GM12878 (cell line): Measurements from ENCODE around the gene ARHGAP15. TPM values are rescaled to one million over a fixed set of nuclear protein-coding genes. Genes with fewer than 3 reads are reported as not detected.

Source experiments
- ATAC-seq: fragments of 200-7000 bp; cut with Tn5 transposase; 3 replicates; pipeline ENCODE4 v1.9.1; 2020; ENCODE audit warnings: mild to moderate bottlenecking, moderate library complexity
- BruUV-seq: library from RNA; stranded (reverse); fragments of 400-500 nt; replicated peaks from 2 replicates; lab custom pipeline; 2021; lab: Mats Ljungman, UMichigan
- CTCF ChIA-PET: fragments of 300-600 bp; sonication (Branson Sonifier 250); formaldehyde crosslinking; extraction: SDS; loops from one replicate; lab custom pipeline; 2021; ENCODE audit warnings: inconsistent platforms; lab: Yijun Ruan, JAX
- POLR2A ChIA-PET: fragments of 350-600 bp; formaldehyde crosslinking; extraction: SDS; loops from one replicate; lab custom pipeline; 2021; ENCODE audit warnings: inconsistent platforms; lab: Charles Lee
- RAD21 ChIA-PET: fragments of 300-600 bp; sonication (Branson Sonifier 250); formaldehyde crosslinking; loops from one replicate; lab custom pipeline; 2023; ENCODE audit warnings: antibody characterized with exemption; ENCODE audit not compliant: unreplicated experiment; lab: Charles Lee
- SMC1A ChIA-PET: fragments of 300-600 bp; sonication (Branson Sonifier 250); formaldehyde crosslinking; loops from one replicate; lab custom pipeline; 2023; ENCODE audit not compliant: unreplicated experiment, uncharacterized antibody; lab: Charles Lee
- DNase-seq: peaks from one replicate; pipeline ENCODE4 v3.0.0-alpha.2; 2011; ENCODE audit warnings: low read depth, low spot score
- FAIRE-seq: peaks from 3 replicates; lab custom pipeline; 2011; peaks lifted over from hg19 to GRCh38; lab: Jason Lieb, UNC
- H2AFZ ChIP-seq: 2 replicates; pipeline ENCODE4 v1.6.0; 2011; ENCODE audit warnings: low read depth, low read length, control low read depth; ENCODE audit not compliant: control insufficient read depth
- H3K27ac ChIP-seq: 2 replicates; pipeline ENCODE4 v1.5.1; 2011; ENCODE audit warnings: control low read depth; ENCODE audit not compliant: control insufficient read depth, insufficient read depth
- H3K27me3 ChIP-seq, 2 experiments: replicated peaks in 1 of 2; 2 replicates each; pipeline versions ENCODE4 v1.6.0 to v1.6.1; 2011; ENCODE audit warnings: low read length in 1 of 2; ENCODE audit not compliant: control insufficient read depth in 2 of 2, insufficient read depth in 2 of 2
- H3K36me3 ChIP-seq, 2 experiments: 2 replicates each; pipeline ENCODE4 v1.5.1; 2011; ENCODE audit warnings: low read length in 1 of 2; ENCODE audit not compliant: control insufficient read depth in 2 of 2, insufficient read depth in 2 of 2
- H3K4me1 ChIP-seq: 2 replicates; pipeline ENCODE4 v1.6.1; 2011; ENCODE audit warnings: mild to moderate bottlenecking, low read length, moderate library complexity, mixed read lengths; ENCODE audit not compliant: control insufficient read depth, insufficient read depth
- H3K4me2 ChIP-seq: 2 replicates; pipeline ENCODE4 v1.6.0; 2011; ENCODE audit warnings: control low read depth; ENCODE audit not compliant: control insufficient read depth, insufficient read depth
- H3K4me3 ChIP-seq: fragments of 200-600 bp; sonication (generic); 2 replicates; pipeline ENCODE4 v1.5.1; 2016
- H3K79me2 ChIP-seq: 2 replicates; pipeline ENCODE4 v1.6.0; 2011; ENCODE audit warnings: low read length; ENCODE audit not compliant: control insufficient read depth, insufficient read depth
- H3K9ac ChIP-seq: 2 replicates; pipeline ENCODE4 v1.8.0; 2011; ENCODE audit warnings: low read length, control low read depth, mixed read lengths; ENCODE audit not compliant: control insufficient read depth, insufficient read depth
- H3K9me3 ChIP-seq: replicated peaks from 3 replicates; pipeline ENCODE4 v1.5.1; 2011; ENCODE audit warnings: mild to moderate bottlenecking, low read length; ENCODE audit not compliant: control insufficient read depth, insufficient read depth
- H4K20me1 ChIP-seq: 2 replicates; pipeline ENCODE4 v1.6.0; 2011; ENCODE audit not compliant: control insufficient read depth, insufficient read depth
- BACH1 ChIP-seq: fragments of 450-650 bp; IDR thresholded peaks from 2 replicates; pipeline ENCODE4 v1.6.1; 2017; ENCODE audit warnings: mild to moderate bottlenecking, borderline replicate concordance
- CHD2 ChIP-seq: IDR thresholded peaks from 2 replicates; pipeline ENCODE4 v1.6.1; 2011; ENCODE audit warnings: low read depth, low read length, improper control_type of control experiment, borderline replicate concordance
- EGR1 ChIP-seq, 2 experiments: IDR thresholded peaks; 1 replicate in 1 of 2; 2 replicates in 1 of 2; pipeline ENCODE4 v1.6.1; 2011 to 2012; ENCODE audit warnings: low read depth in 2 of 2, low read length in 2 of 2, borderline replicate concordance in 1 of 2, mild to moderate bottlenecking in 1 of 2, moderate library complexity in 1 of 2
- ELK1 ChIP-seq: IDR thresholded peaks from 2 replicates; pipeline ENCODE4 v1.6.1; 2012; ENCODE audit warnings: low read depth, low read length, improper control_type of control experiment
- ESRRA ChIP-seq: IDR thresholded peaks from 2 replicates; pipeline ENCODE4 v1.6.1; 2012; ENCODE audit warnings: mild to moderate bottlenecking, low read length, improper control_type of control experiment
- IKZF2 ChIP-seq, 2 experiments: fragments of 450-650 bp; IDR thresholded peaks; 2 replicates each; pipeline ENCODE4 v1.6.1; 2017; ENCODE audit warnings: mild to moderate bottlenecking in 2 of 2, moderate library complexity in 2 of 2
- IRF5 ChIP-seq: fragments of 450-650 bp; IDR thresholded peaks from 2 replicates; pipeline ENCODE4 v1.6.1; 2017; ENCODE audit warnings: borderline replicate concordance
- MLLT1 ChIP-seq: fragments of 450-650 bp; IDR thresholded peaks from 2 replicates; pipeline ENCODE4 v1.6.1; 2016; ENCODE audit warnings: mild to moderate bottlenecking
- MTA2 ChIP-seq: fragments of 450-650 bp; IDR thresholded peaks from 2 replicates; pipeline ENCODE4 v1.6.1; 2016; ENCODE audit warnings: low read depth, mild to moderate bottlenecking, moderate library complexity
- SP1 ChIP-seq: IDR thresholded peaks from one replicate; pipeline ENCODE4 v1.6.1; 2011; ENCODE audit warnings: low read depth, low read length
- TBL1XR1 ChIP-seq: IDR thresholded peaks from 2 replicates; pipeline ENCODE4 v1.6.1; 2012; ENCODE audit warnings: low read depth, low read length, improper control_type of control experiment
- YBX1 ChIP-seq: fragments of 450-650 bp; IDR thresholded peaks from 2 replicates; pipeline ENCODE4 v1.6.1; 2016; ENCODE audit warnings: antibody characterized with exemption
- ZBTB4 ChIP-seq: fragments of 450-650 bp; formaldehyde crosslinking; IDR thresholded peaks from 2 replicates; pipeline ENCODE4 v1.4.0; 2022; ENCODE audit warnings: mild to moderate bottlenecking, moderate library complexity
- WGBS: methylation state at CpG from one replicate; pipeline ENCODE4 v1.1.6; 2016; ENCODE audit warnings: low lambda C conversion rate; ENCODE audit not compliant: insufficient replicate concordance, insufficient coverage; ENCODE audit errors: missing lambda C conversion rate; 5-methylcytosine and 5-hydroxymethylcytosine counted together
- in situ Hi-C: fragments of 300-500 bp; cut with MboI; formaldehyde crosslinking; loops from 9 replicates; pipeline ENCODE4 v1.14.3; 2018; ENCODE audit warnings: mixed read lengths
- intact Hi-C: fragments of 100-400 bp; cut with micrococcal nuclease; formaldehyde crosslinking; loops from one replicate; pipeline ENCODE4 v1.14.2; 2022; ENCODE audit not compliant: unreplicated experiment
- polyA plus RNA-seq, 11 experiments: library from polyadenylated mRNA; depleted of rRNA in 4 of 11; unstranded in 6 of 11; stranded (reverse) in 5 of 11; fragments of >200 nt; fragmentation: Nextera tagmentation in 4 of 11; fragmentation: Illumina TruSeq in 1 of 11; extraction: Ambion mirVana in 4 of 11; extraction: Trizol in 1 of 11; gene quantifications; 1 replicate in 1 of 11; 2 replicates in 10 of 11; pipeline versions ENCODE4 v1.2.1 to v1.2.3, GENCODE V29; 2011 to 2016; ENCODE audit warnings: inconsistent platforms in 2 of 11, missing spikeins in 2 of 11, low read depth in 1 of 11
- total RNA-seq, 4 experiments: library from RNA; depleted of rRNA in 3 of 4; stranded (reverse); fragments of >200 nt in 3 of 4; fragmentation: Illumina TruSeq in 1 of 4; extraction: Trizol in 1 of 4; gene quantifications; 2 replicates each; pipeline versions ENCODE4 v1.2.1 to v1.2.3, GENCODE V29; 2013 to 2021

Gene ARHGAP15
- total and polyA plus RNA-seq, 10 of the 15 experiments (the other 5 are each of a cell fraction or from before 2014, with no cell fraction given) = 38.0 to 92.6 (median 66.7) TPM

- TF ChIP-seq BACH1 (no peak), TBL1XR1 (no peak), IKZF2 (IDR thresholded peaks at IDR 0.05) (no peak), YBX1 (no peak), ZBTB4 (CRISPR knock-in tag) (no peak)
Observed at GRCh38 chr2:143290221-143290620, 161.0 kb downstream of the ARHGAP15 start (continued).

GRCh38 chr2:143294068-143294467, 164.8 kb downstream of the ARHGAP15 start:
- intact Hi-C loops (no loop called here), in situ Hi-C loops (no loop called here)
- ChIA-PET RAD21 (no interaction called here), POLR2A (no interaction called here), CTCF (no interaction called here), SMC1A (interaction anchor here (0.7 kb wide), 1 partner anchor 54 kb away, joined by 3 read pairs; no protein-coding TSS in a partner anchor)
- H3K27ac ChIP-seq = no peak overlapping the region
- H3K27me3 ChIP-seq = no peaks in the 10 kb centered on the region
- no peaks in the 10 kb centered on the region; a peak in 1 of 4 replicates for H3K36me3 ChIP-seq
- H3K4me3 ChIP-seq = no peak overlapping the region
- 96% methylated on average over 1 of the region's 1 CpG for WGBS
- ATAC-seq (no peak), DNase-seq (no peak), FAIRE-seq (no peak)
- no peaks in the 10 kb centered on the region for H3K4me1 ChIP-seq
- no peaks in the 10 kb centered on the region for H3K79me2 ChIP-seq
- H3K4me2 ChIP-seq = no peak overlapping the region
- no peak for TF ChIP-seq EGR1 (IDR thresholded peaks at IDR 0.05; ENCODE audit: borderline replicate concordance in 1 of 2, low read depth in 2 of 2, low read length in 2 of 2)
- no peak for TF ChIP-seq YBX1
- TF ChIP-seq MLLT1 = no peak
- no peak for TF ChIP-seq CHD2
- TF ChIP-seq IKZF2 (IDR thresholded peaks at IDR 0.05) = no peak
- no peak for TF ChIP-seq MTA2
- no peak for TF ChIP-seq SP1
- no peak for TF ChIP-seq ELK1
- no peak for TF ChIP-seq IRF5
- TF ChIP-seq ESRRA = no peak
- no peaks in the 10 kb centered on the region for H3K9me3 ChIP-seq
- no TSS peak for BruUV-seq
- no peak overlapping the region for H2AFZ ChIP-seq
- no peak overlapping the region for H3K9ac ChIP-seq
- no peaks in the 10 kb centered on the region for H4K20me1 ChIP-seq
